Dendritic cell treated with granulocyte-macrophage colony-stimulating factor and Interleukin-4, amounts not matched to agents 40 ng/mL and 50 ng/mL, for 4 days (primary cell): Measurements from ENCODE around the gene HOXB1.

Experiments used
- H3K27ac Mint-ChIP-seq: one replicate; pipeline ENCODE4 v1.8.0; 2022; ENCODE audit warnings: mild to moderate bottlenecking, mixed read lengths
- H3K27me3 Mint-ChIP-seq: one replicate; pipeline ENCODE4 v1.8.0; 2022; ENCODE audit warnings: mild to moderate bottlenecking, mixed read lengths
- H3K36me3 Mint-ChIP-seq: one replicate; pipeline ENCODE4 v1.8.0; 2022; ENCODE audit warnings: low read depth, mixed read lengths
- H3K4me1 Mint-ChIP-seq: one replicate; pipeline ENCODE4 v1.8.0; 2022; ENCODE audit warnings: low read depth, mixed read lengths
- H3K4me3 Mint-ChIP-seq: one replicate; pipeline ENCODE4 v1.8.0; 2022; ENCODE audit warnings: mild to moderate bottlenecking, moderate library complexity, mixed read lengths
- H3K9me3 Mint-ChIP-seq: one replicate; pipeline ENCODE4 v1.8.0; 2022; ENCODE audit warnings: mixed read lengths
- intact Hi-C: fragments of 100-400 bp; cut with micrococcal nuclease; formaldehyde crosslinking; loops from one replicate; pipeline ENCODE4 v1.15.0; 2022

HOXB1 gene

GRCh38 chr17:48530887-48531272 is at the start of gene HOXB1:
TSS of gene HOXB1 (minus strand) at chr17:48531011. CDS start at chr17:48530904, 107 bp downstream.
- no peak within 1 kb of the TSS for H3K4me3 Mint-ChIP-seq
- H3K9me3 Mint-ChIP-seq, result no peaks in the 10 kb centered on the region
- intact Hi-C loops, result no loop called here
- no peaks in the 10 kb centered on the region for H3K4me1 Mint-ChIP-seq
- H3K27me3 Mint-ChIP-seq, result peaks cover 54% of the 10 kb centered on the region
- H3K27ac Mint-ChIP-seq, result no peak within 1 kb of the TSS
- H3K36me3 Mint-ChIP-seq, result no peaks in the 10 kb centered on the region

DNA sequence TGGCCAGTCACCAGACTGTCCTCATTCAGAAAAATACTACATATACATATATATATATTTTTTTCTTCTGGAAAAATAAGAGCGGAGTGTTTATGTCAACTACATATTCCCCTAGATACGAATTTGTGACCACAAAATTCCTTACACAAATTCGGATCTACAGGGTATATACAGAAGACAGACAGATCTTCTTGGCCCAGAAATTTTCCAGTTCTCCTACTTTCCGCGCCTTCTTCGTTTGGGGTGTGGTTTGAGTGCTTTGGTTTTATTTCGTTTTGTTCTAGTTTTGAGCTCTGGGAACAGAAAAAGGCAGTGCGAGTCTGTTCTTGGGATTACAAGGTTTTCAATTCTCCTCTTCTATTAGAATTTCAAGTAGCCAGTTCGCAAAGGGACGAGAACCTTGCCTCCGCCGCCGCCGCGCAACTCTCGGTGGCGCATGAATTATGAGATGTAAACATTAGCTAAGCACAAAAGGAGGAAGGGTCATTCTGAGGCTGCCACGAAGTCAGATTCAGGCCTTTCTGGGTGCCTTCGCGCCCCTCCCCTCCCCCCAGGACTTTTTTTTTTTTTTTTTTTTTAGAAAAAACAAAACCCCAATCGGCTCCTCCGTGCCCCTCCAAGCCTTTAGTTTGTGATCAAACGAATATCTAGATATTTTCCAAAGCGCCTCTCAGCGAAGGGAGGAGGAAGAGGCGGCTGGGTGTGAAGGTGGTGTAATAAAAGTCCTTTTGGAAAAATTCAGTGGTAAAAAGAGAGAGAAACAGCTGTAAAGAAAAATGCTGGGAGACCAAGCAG is 49.1 kb upstream of the HOXB1 start:
- Mint-ChIP-seq H3K27ac (no peak overlapping the region), H3K9me3 (no peaks in the 10 kb centered on the region), H3K4me1 (peaks cover 60% of the 10 kb centered on the region), H3K27me3 (peaks cover 95% of the 10 kb centered on the region), H3K4me3 (peak overlapping the region; percentile 60), H3K36me3 (no peaks in the 10 kb centered on the region)
- intact Hi-C loops, result no loop called here

GRCh38 chr17:48579471-48579759 is 48.6 kb upstream of the HOXB1 start:
- Mint-ChIP-seq H3K9me3 (no peaks in the 10 kb centered on the region), H3K27me3 (peaks cover 94% of the 10 kb centered on the region), H3K4me3 (peak overlapping the region; percentile 4), H3K4me1 (peaks cover 56% of the 10 kb centered on the region), H3K36me3 (no peaks in the 10 kb centered on the region), H3K27ac (no peak overlapping the region)
- intact Hi-C loops, result no loop called here

- peak overlapping the region; percentile 68 for H3K4me3 Mint-ChIP-seq
- H3K27me3 Mint-ChIP-seq, result peaks cover 93% of the 10 kb centered on the region
- H3K9me3 Mint-ChIP-seq, result no peaks in the 10 kb centered on the region
- intact Hi-C loops, result no loop called here
- H3K4me1 Mint-ChIP-seq, result peaks cover 56% of the 10 kb centered on the region
- H3K36me3 Mint-ChIP-seq, result no peaks in the 10 kb centered on the region
- H3K27ac Mint-ChIP-seq, result peak overlapping the region; percentile 60
Observed at GRCh38 chr17:48578616-48579470, 48.0 kb upstream of the HOXB1 start.

DNA sequence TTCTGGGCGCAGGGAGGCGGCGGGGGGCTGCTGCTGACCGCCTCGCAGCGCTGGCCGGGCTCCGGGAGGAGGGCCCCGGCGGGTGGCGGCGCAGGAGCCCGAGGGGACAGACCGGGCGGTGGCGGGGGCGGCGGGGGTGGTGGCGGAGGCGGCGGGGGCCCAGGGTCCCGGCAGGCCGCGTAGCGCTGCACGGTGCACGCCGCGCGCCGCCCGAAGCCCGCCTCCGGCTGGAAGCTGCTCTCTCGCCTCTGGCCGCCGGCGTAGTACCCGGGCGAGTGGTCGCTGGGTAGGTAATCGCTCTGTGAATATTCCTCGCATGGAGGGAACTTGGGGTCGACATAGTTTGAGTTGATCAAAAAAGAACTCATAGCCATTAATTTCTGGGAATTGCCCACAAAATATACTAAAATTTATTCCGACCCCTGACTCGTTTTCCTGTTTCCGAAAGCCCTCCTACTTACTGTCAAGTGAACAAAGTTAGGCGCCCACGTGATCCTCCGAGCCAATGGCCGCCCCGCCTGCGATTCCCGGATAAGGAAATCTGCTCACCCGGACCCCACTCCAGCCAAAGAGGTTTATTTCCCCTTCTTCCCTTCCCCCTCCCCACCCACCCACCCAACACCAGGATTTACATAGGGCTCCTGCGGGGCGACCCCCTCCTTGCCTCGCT is 47.3 kb upstream of the HOXB1 start, which contains the start of gene HOXB4:
HOXB4 (minus strand) TSS at position 405 of the 670 bp plus-strand sequence; CDS start at position 374, 31 bp downstream.
- no peaks in the 10 kb centered on the region for H3K36me3 Mint-ChIP-seq
- peak within 1 kb of the TSS; percentile 68 for H3K4me3 Mint-ChIP-seq
- H3K27ac Mint-ChIP-seq, result peak within 1 kb of the TSS; percentile 60
- no peaks in the 10 kb centered on the region for H3K9me3 Mint-ChIP-seq
- peaks cover 85% of the 10 kb centered on the region for H3K27me3 Mint-ChIP-seq
- intact Hi-C loops, result no loop called here
- H3K4me1 Mint-ChIP-seq, result peaks cover 56% of the 10 kb centered on the region

DNA sequence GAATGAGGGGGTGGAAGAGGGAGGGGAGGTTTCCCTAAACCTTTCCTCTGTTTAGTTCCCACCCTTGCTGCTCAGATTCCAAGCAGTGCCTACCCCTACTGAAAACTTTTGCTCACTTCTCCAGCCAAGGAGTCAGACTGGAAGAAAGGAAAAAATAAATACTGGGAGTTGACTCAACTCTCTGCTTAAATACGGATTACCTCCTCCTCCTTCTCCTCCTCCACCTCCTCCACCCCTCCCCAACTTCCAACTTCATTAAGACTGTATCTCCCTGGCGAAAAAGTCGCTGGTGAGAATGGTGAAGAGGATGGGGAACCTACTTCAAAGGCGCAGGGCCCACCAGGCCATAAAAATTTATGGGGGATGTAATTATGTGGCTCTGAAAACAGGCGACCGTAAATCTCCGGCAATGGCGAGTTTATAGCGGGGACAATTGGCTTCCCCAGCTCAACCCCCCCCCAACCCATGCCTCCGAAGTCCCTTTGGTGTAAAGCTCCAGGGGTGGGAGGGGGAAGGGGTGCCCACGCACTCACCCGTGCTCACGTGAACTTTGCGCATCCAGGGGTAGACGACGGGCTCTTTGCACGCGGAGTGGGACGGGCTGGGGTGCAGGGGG is 46.6 kb upstream of the HOXB1 start:
- H3K4me1 Mint-ChIP-seq, result peaks cover 51% of the 10 kb centered on the region

GRCh38 chr17:48576479-48577309 is 45.9 kb upstream of the HOXB1 start:
- H3K27me3 Mint-ChIP-seq, result peaks cover 71% of the 10 kb centered on the region
- no peak overlapping the region for H3K27ac Mint-ChIP-seq
- H3K4me1 Mint-ChIP-seq, result peaks cover 44% of the 10 kb centered on the region
- peak overlapping the region; percentile 64 for H3K4me3 Mint-ChIP-seq
- intact Hi-C loops, result no loop called here
- no peaks in the 10 kb centered on the region for H3K36me3 Mint-ChIP-seq
- no peaks in the 10 kb centered on the region for H3K9me3 Mint-ChIP-seq

More for the DNA sequence above, 46.6 kb upstream of the HOXB1 start:
- H3K27ac Mint-ChIP-seq, result no peak overlapping the region
- H3K27me3 Mint-ChIP-seq, result peaks cover 79% of the 10 kb centered on the region
- H3K4me3 Mint-ChIP-seq, result peak overlapping the region; percentile 55
- H3K9me3 Mint-ChIP-seq, result no peaks in the 10 kb centered on the region
- intact Hi-C loops, result no loop called here
- H3K36me3 Mint-ChIP-seq, result no peaks in the 10 kb centered on the region

GRCh38 chr17:48575673-48576478 is 45.1 kb upstream of the HOXB1 start:
- no peaks in the 10 kb centered on the region for H3K36me3 Mint-ChIP-seq
- peaks cover 40% of the 10 kb centered on the region for H3K4me1 Mint-ChIP-seq
- intact Hi-C loops, result no loop called here
- H3K9me3 Mint-ChIP-seq, result no peaks in the 10 kb centered on the region
- peaks cover 63% of the 10 kb centered on the region for H3K27me3 Mint-ChIP-seq
- H3K4me3 Mint-ChIP-seq, result no peak overlapping the region
- H3K27ac Mint-ChIP-seq, result no peak overlapping the region

DNA sequence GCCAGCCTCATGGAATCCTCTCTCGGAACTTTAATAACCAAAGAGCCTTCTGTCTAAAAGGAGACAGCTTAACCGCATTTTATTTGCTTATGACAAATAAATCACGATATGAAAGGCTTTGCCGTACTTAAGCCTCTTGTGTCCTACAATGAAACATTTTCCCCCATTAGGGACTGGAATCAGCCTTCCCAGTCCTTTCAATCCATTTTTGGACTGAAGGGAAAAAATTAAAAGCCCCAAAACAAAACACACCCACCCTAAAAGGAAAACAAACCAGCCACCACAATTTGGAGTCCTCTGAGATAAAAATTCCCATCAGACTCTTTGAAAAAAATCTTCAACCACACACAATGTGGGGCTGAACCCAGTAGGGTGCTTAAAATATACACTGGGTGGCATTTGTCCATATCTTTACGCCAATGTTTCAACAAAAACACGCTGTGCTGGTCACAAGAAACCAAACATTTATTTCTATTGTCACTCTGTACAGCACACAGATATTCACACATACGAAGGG is 44.3 kb upstream of the HOXB1 start:
- Mint-ChIP-seq H3K4me1 (peaks cover 35% of the 10 kb centered on the region), H3K4me3 (no peak overlapping the region), H3K9me3 (no peaks in the 10 kb centered on the region), H3K36me3 (no peaks in the 10 kb centered on the region), H3K27me3 (peaks cover 56% of the 10 kb centered on the region), H3K27ac (no peak overlapping the region)
- intact Hi-C loops, result no loop called here

- Mint-ChIP-seq H3K4me1 (peaks cover 30% of the 10 kb centered on the region), H3K27ac (no peak overlapping the region), H3K36me3 (no peaks in the 10 kb centered on the region), H3K27me3 (peaks cover 50% of the 10 kb centered on the region), H3K4me3 (no peak overlapping the region), H3K9me3 (no peaks in the 10 kb centered on the region)
- intact Hi-C loops, result no loop called here
Observed at GRCh38 chr17:48574505-48575065, 43.8 kb upstream of the HOXB1 start.

DNA sequence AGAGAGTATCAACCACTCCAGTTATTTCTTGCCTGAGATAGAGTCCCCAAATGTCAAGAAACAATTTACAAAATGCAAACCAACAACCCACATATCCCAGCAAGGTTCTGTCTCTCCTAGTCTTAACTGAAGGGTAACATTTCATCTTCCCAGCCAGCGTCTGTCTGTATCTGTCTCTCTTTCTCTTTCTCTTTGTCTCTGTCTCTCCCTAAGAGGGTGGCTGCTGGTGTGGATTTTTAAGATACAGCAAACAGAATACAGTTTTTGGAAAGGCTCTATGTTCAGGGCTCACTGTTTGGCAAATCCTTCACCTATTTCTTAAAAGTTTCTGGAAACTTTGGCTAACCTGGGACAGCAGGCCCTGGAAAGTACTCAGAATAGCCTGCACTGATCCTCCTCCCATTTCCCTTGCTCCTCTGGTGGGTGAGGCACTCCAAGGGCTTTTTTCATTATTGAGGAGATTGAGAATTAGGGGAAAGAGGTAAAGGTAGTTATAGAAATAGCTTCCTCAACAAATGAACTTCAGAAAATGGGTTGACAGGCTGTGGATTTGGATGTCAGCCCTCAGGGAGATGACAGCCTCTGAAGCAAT is 41.1 kb upstream of the HOXB1 start:
- no peak overlapping the region for H3K4me3 Mint-ChIP-seq
- H3K36me3 Mint-ChIP-seq, result no peaks in the 10 kb centered on the region
- no peak overlapping the region for H3K27ac Mint-ChIP-seq
- intact Hi-C loops, result no loop called here
- H3K9me3 Mint-ChIP-seq, result no peaks in the 10 kb centered on the region
- H3K4me1 Mint-ChIP-seq, result peaks cover 16% of the 10 kb centered on the region
- peaks cover 27% of the 10 kb centered on the region for H3K27me3 Mint-ChIP-seq
